Glomerular visceral epithelial cell (primary cell): ENCODE results near the gene IRF2BP1.

Experiments
- DNase-seq: peaks from one replicate; pipeline ENCODE4 v3.0.0-alpha.2; 2016; ENCODE audit errors: extremely low spot score

The IRF2BP1 gene

GRCh38 chr19:45863335-45863839 is 22.6 kb downstream of the IRF2BP1 start:
- no peak for DNase-seq

- peak; percentile 99 for DNase-seq
Measured at GRCh38 chr19:45862564-45863334, 23.2 kb downstream of the IRF2BP1 start, which contains the start of gene SYMPK. TSS of gene SYMPK (minus strand) at chr19:45863147. CDS start at chr19:45854495, 8,652 bp downstream.

- DNase-seq: no peak
Measured at GRCh38 chr19:45862271-45862563, 23.7 kb downstream of the IRF2BP1 start.

GRCh38 chr19:45860359-45861259 is 25.3 kb downstream of the IRF2BP1 start:
- no peak for DNase-seq

- no peak for DNase-seq
Measured at GRCh38 chr19:45854167-45854778, 31.7 kb downstream of the IRF2BP1 start.

- no peak for DNase-seq
Measured at GRCh38 chr19:45852983-45853382, 33.0 kb downstream of the IRF2BP1 start.

GRCh38 chr19:45852145-45852750 is 33.7 kb downstream of the IRF2BP1 start:
- DNase-seq: no peak

- DNase-seq: no peak
Measured at GRCh38 chr19:45848922-45849321, 37.0 kb downstream of the IRF2BP1 start.

- no peak for DNase-seq
Measured at GRCh38 chr19:45847663-45848062, 38.3 kb downstream of the IRF2BP1 start.

- no peak for DNase-seq
Measured at GRCh38 chr19:45842198-45842597, 43.7 kb downstream of the IRF2BP1 start.

GRCh38 chr19:45834970-45835369 is 51.0 kb downstream of the IRF2BP1 start:
- DNase-seq: no peak
